Stomach smooth muscle (tissue), 2 donors: ENCODE results near the gene ILKAP.

ENCODE experiments used
- H3K27ac ChIP-seq: one replicate; pipeline ENCODE4 v1.7.0; 2013; ENCODE audit warnings: mild to moderate bottlenecking, low read length, inconsistent platforms
- H3K27me3 ChIP-seq, 2 donors: one replicate each; pipeline ENCODE4 v1.7.0; 2013; ENCODE audit warnings: low read length in 2 of 2; ENCODE audit not compliant: insufficient read depth in 2 of 2, control insufficient read depth in 1 of 2
- H3K36me3 ChIP-seq, 2 donors: one replicate each; pipeline ENCODE4 v1.7.0; 2013; ENCODE audit warnings: low read length in 2 of 2; ENCODE audit not compliant: control insufficient read depth in 2 of 2, insufficient read depth in 2 of 2
- H3K4me1 ChIP-seq: one replicate; pipeline ENCODE4 v1.7.0; 2013; ENCODE audit warnings: low read length; ENCODE audit not compliant: control insufficient read depth, insufficient read depth
- H3K4me3 ChIP-seq, 2 donors: one replicate each; pipeline ENCODE4 v1.7.0; 2013; ENCODE audit warnings: low read length in 2 of 2
- H3K9ac ChIP-seq, 2 donors: one replicate each; pipeline ENCODE4 v1.7.0; 2013; ENCODE audit warnings: low read length in 2 of 2, mild to moderate bottlenecking in 1 of 2
- H3K9me3 ChIP-seq, 2 donors: one replicate each; pipeline ENCODE4 v1.7.0; 2013; ENCODE audit warnings: low read length in 2 of 2; ENCODE audit not compliant: control insufficient read depth in 2 of 2
- donor health status: healthy.
- donor health status: Pancreatic carcinoma.

The ILKAP gene

DNA sequence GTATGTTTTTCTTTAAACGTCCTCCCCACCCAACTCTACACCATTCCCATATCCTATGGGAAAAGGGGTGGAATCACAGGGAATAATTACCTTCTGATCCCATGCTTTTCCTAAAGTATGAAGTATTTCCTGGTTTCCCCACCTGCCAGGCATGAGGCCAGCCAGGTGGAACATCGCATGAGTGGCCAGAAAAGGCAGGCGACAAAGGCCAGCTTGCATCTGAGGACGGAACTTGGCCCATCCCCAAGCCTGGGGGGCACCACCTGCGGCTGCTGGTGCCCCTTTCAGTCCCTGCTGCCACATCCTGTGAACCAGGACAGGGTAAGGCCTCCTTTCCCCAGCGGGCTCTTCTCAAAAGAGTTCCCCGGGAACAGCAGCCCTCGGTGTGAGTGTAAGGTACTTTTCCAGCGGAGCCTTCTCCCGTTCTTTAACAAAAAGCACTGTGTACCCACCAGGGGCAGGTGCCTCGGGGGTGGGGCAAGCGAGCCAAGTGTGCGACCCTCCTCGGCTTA lies 45.9 kb downstream of the ILKAP start:
- Histone ChIP-seq H3K4me3 (no peak overlapping the region), H3K27me3 (peaks cover 7 to 17% of the 10 kb centered on the region in 2 donors), H3K9ac (no peak overlapping the region), H3K9me3 (no peaks in the 10 kb centered on the region), H3K4me1 (peaks cover 5% of the 10 kb centered on the region), H3K27ac (no peak overlapping the region), H3K36me3 (no peaks in the 10 kb centered on the region)

- H3K27ac ChIP-seq, result no peak overlapping the region
- H3K27me3 ChIP-seq, result peaks cover 7 to 17% of the 10 kb centered on the region in 2 donors
Observed at GRCh38 chr2:238155761-238156694, 47.5 kb downstream of the ILKAP start.

GRCh38 chr2:238155051-238155760 lies 48.3 kb downstream of the ILKAP start:
- no peak overlapping the region for H3K27ac ChIP-seq
- H3K9ac ChIP-seq, result no peak overlapping the region
- H3K9me3 ChIP-seq, result no peaks in the 10 kb centered on the region
- H3K4me3 ChIP-seq, result no peak overlapping the region
- H3K4me1 ChIP-seq, result peaks cover 5% of the 10 kb centered on the region
- no peaks in the 10 kb centered on the region for H3K36me3 ChIP-seq
- peaks cover 4 to 16% of the 10 kb centered on the region in 2 donors for H3K27me3 ChIP-seq

More at GRCh38 chr2:238155761-238156694, 47.5 kb downstream of the ILKAP start:
- Histone ChIP-seq H3K9ac (no peak overlapping the region), H3K36me3 (no peaks in the 10 kb centered on the region), H3K4me1 (peaks cover 5% of the 10 kb centered on the region), H3K4me3 (no peak overlapping the region), H3K9me3 (no peaks in the 10 kb centered on the region)

GRCh38 chr2:238154570-238154969 lies 48.9 kb downstream of the ILKAP start:
- Histone ChIP-seq H3K27me3 (peaks cover 4 to 10% of the 10 kb centered on the region in 2 donors), H3K27ac (no peak overlapping the region), H3K9ac (no peak overlapping the region), H3K4me3 (no peak overlapping the region), H3K9me3 (no peaks in the 10 kb centered on the region), H3K36me3 (no peaks in the 10 kb centered on the region), H3K4me1 (peaks cover 5% of the 10 kb centered on the region)

DNA sequence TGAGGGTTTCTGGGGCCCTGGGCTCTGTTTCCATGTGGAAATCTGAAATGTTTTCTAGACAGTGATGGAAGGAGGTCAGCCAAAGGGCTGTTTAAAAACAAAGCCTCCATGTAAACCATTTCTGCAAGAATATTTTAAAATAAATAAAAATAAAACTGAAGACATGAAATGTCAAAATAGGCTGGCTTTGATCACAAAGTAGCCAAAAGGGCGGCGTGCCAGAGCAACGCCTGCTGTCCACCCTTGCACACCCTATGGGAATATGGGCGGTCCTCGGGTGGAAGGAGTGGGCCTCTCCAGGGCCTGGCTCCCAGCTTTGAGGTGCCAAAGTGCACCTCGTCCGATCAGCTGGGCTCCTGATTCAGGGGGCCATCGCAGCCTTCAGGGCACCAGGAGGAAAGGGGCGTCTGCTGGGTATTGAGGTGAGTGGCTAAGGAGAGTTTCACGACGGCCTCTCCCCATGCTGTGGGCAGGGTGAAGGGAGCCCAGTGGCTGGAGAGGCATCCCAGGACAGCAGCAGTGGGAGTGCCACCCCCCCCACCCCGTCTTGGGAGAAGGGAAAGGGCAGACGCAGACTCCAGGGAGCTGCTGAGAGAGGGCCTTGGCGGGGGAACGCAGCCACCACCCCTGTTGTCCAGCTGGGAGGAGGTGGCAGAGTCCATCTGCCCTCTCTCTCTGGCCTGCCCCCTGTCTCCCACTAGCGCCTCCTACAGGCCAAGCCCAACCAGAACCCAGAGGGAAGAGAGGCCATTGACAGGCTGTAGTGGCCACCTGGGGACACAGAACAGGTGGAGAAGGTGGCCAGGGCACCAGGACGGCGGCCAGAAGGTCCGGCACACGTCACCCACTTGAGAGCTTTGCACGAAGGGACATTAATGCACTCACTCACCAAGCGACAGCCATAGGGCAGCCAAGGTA lies 50.5 kb downstream of the ILKAP start:
- H3K27ac ChIP-seq, result no peak overlapping the region
- peaks cover 2% of the 10 kb centered on the region for H3K4me1 ChIP-seq
- H3K27me3 ChIP-seq, result peaks cover 0 to under 1% of the 10 kb centered on the region in 2 donors
- no peak overlapping the region for H3K4me3 ChIP-seq
- no peak overlapping the region for H3K9ac ChIP-seq
- no peaks in the 10 kb centered on the region for H3K36me3 ChIP-seq
- no peaks in the 10 kb centered on the region for H3K9me3 ChIP-seq

DNA sequence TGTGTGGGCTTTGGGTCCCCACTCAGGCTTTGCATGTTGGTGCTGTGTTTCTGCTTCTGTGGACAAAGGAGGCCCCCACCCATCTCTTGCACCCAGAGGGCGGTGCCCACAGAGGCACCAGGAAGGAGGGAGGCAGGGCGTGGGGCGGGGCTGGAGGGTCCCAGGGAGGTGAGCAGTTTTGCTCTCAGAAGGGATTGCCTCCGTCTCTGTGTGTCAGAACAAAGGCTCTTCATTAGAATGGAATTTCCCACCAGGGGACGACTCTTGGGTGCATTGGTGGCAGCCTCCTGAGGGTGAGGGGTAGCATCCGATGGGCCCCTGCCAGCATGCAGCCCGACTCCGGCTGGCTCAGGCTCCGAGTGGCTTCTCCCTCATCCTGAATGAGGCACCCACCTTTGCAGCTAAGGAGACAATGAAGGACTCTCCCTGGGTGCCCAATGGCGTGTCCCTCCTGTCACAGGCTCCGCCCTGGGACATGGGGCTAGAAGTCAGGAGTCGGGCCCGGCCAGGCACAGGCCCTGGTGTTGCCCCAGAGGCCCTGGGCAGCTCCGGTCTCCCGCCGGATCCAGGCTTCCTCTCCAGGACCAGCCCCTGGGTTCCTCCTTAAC lies 51.8 kb downstream of the ILKAP start:
- H3K4me1 ChIP-seq, result peaks cover 2% of the 10 kb centered on the region
- no peaks in the 10 kb centered on the region for H3K36me3 ChIP-seq
- H3K9me3 ChIP-seq, result no peaks in the 10 kb centered on the region
- no peak overlapping the region for H3K9ac ChIP-seq
- H3K4me3 ChIP-seq, result no peak overlapping the region
- no peak overlapping the region for H3K27ac ChIP-seq
- no peaks in the 10 kb centered on the region for H3K27me3 ChIP-seq

GRCh38 chr2:238151205-238151604 lies 52.3 kb downstream of the ILKAP start:
- H3K27me3 ChIP-seq, result no peaks in the 10 kb centered on the region
- no peaks in the 10 kb centered on the region for H3K36me3 ChIP-seq
- H3K9me3 ChIP-seq, result no peaks in the 10 kb centered on the region
- H3K27ac ChIP-seq, result no peak overlapping the region
- H3K4me1 ChIP-seq, result peaks cover 2% of the 10 kb centered on the region
- H3K9ac ChIP-seq, result no peak overlapping the region
- no peak overlapping the region for H3K4me3 ChIP-seq

- H3K27me3 ChIP-seq, result no peaks in the 10 kb centered on the region
- H3K36me3 ChIP-seq, result no peaks in the 10 kb centered on the region
- no peak overlapping the region for H3K9ac ChIP-seq
- H3K27ac ChIP-seq, result no peak overlapping the region
- no peak overlapping the region for H3K4me3 ChIP-seq
- no peaks in the 10 kb centered on the region for H3K9me3 ChIP-seq
- H3K4me1 ChIP-seq, result peaks cover 2% of the 10 kb centered on the region
Observed at GRCh38 chr2:238150686-238151085, 52.8 kb downstream of the ILKAP start.

- Histone ChIP-seq H3K4me1 (peaks cover 2% of the 10 kb centered on the region), H3K27me3 (no peaks in the 10 kb centered on the region), H3K9ac (no peak overlapping the region), H3K36me3 (no peaks in the 10 kb centered on the region), H3K4me3 (no peak overlapping the region), H3K27ac (no peak overlapping the region), H3K9me3 (no peaks in the 10 kb centered on the region)
Observed at GRCh38 chr2:238149841-238150572, 53.5 kb downstream of the ILKAP start.
